Embryonic facial prominence (tissue), 1 donor: Measurements from ENCODE around the gene ZNF474.

Source experiments
- DNase-seq: peaks from one replicate; pipeline ENCODE4 v3.0.0-alpha.2; 2016; ENCODE audit errors: extremely low spot score

The ZNF474 gene

DNA sequence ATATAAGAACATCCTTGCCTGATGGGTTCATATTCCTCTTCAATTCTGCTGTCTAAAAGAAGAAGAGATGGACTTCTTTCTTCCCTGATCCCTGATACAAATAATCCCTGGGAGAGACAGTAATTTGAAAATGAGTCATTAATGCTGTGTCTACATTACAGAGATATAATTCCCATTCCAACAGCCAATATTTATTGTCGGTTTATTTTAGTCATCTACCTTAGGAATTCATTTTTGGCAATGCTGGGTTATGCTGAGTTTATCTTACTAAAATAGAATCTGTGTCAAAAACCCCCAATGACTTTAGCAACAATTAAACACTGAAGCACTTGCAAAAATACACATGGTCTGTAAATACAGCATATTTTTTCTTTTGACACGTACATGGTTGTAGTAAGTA lies 23.9 kb downstream of the ZNF474 start:
- no peak for DNase-seq

DNA sequence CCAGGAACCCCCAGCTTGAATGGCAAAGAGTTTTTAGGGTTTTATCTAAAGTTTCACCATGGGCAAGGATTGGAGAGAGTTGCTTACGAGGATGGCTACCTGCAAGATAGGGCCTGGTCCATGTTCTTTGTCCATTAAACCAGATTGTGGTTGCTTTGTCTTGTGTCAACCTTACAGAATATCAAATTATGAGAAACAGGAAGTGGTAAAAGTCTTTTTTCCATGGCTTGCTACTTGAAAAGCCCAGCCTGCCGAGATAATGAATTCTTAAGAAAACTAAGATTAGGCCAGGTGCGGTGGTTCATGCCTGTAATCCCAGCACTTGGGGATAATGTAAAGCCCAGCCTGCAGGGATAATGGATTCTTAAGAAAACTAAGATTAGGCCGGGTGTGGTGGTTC lies 24.4 kb downstream of the ZNF474 start:
- DNase-seq = no peak

DNA sequence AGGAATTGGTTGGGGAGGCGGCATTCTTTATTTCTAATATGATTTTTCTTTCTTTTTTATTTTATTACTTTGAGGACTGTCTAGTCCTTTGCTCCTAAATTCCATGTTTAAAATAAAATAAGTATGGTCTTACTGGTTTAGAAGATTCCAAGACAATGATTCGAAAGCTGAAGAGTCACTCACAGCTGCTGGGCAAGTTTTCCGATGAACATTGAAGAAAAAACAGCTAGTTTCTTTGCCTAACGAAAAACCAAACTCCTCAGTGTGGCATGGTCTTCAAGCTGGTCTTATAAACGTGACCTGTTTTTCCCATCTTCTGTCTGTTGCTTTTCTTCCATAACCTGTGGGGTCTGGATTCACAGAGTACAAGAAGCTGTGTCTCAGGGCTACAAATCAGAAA lies 25.1 kb downstream of the ZNF474 start:
- no peak for DNase-seq

DNA sequence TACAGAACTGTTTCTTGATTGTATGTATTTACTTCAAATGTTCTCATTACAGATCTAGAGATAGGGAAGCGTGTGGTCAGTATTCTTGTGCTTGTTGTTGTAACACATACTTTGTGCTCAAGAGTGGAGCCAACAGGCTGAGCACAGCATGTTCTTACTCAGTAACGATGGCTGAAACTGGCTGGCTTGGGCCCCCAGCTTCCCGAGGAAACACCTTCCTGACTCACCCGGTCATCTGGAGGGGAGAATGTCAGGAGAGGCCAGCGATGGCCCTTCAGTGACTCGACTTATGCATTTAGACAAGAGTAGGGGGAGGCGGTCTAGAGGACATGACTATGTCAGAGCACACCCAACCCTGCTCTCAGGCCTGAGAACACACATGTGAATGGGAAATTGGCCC lies 25.6 kb downstream of the ZNF474 start:
- no peak for DNase-seq

DNA sequence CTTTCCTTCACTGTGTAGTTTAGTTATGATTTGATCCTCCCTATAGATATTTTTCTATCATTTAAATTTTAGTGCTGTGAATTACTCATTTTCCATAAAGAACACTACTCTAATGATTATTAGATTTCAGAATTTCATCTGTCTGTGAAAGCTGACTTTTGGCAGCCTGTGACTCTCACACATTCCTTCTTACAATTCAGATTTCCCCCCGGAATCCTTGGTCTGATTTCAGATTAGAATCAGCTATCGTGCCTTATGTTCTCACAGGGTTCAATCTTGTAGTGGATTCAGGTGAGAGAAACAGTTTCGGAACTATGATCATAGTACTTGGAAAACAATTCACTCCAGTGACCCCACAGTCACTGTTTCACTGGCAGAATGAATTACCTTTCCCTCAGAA lies 26.2 kb downstream of the ZNF474 start:
- DNase-seq = no peak

DNA sequence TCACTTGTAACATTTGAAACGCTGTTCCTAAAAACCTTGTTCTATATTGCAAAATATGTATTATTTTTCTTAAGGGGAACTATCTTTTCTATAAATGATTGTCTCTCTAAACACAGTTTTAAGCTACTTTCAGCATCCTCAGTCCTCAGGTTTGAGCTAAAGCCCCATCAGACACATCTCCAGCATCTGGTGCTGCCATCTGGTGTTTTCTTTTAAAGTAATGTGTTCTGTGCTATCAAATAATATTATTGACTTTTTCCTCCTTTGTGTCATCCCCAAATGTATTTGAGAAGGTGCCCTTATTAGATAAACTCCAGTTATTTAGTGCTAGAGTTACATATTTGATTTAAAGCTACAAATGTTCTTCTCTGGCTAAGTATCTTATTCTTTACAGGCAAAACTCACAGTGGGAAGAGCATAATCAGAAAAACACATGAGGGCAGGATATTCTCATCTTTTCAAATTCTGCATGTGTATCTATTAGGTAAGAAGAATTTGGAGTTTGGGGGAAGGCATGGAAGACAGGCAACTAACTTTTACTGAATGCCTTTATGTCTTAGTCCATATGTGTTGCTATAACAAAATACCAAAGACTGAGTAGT lies 27.5 kb downstream of the ZNF474 start:
- DNase-seq = peak; percentile 54

DNA sequence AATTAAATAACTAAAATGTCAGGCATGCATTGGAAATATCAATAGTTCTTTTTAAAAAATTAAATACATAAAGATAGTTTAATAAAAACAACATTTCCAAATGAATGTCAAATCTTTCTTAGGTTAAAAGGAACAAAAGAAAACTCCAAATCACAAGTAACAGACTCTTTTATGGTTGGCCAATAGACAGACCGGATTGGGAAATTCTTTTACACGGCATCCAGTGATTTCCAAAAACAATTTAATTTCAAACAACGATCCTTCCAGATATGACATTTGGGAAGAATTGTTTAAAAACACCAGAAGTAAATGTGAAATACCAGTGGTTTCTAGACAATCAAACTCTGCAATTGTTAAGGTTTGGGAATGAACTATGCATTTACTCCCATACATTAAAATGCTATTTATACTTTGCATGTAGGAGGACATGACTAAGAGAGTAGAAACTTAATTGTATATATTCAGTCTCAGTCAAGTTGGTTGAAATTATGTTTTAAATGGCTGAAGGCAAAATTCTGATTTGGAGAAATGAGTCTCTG lies 32.8 kb downstream of the ZNF474 start:
- DNase-seq = no peak

DNA sequence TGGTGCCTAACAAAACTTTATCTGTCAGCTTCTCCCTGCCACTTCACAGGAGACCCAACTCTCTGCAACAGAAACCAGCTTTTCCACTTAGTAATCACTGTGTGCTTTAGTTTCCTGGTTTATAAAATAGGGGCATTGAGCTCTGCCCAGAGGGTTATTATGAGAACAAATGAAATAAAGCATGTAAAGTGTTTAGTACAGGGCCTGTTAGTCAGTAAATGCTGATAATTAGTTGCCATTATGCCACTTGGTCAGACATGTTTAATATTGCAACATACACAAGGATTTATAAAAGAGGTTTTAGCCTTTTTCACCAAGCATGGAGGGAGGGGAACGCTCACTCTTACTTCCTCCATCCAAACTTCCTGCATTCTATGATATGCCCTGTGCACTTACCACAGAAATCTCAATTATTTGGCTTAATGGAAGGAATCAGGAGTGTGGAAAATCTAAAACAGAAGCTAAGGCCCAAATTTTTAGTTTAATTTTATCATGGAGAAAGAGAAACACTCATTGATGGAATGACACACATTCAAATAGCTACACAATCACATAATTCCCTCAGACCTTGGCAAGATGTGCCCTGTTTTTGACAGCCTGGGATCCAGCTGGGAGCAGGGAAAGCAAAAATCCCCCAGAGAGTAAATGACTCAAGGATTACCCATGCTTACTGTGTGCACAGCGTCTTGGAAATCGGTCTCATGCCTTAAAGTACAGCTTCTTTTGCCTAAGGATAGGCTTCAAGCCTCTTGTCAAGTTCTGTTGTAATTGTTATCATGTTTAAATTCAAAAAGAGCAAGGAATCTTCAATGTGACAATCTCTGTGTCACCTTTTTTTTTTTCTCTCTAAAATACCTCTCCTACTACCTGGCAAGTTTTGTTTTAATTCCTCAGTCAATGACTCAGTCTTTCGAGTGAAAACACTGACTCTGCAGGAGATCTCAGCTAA lies 34.0 kb downstream of the ZNF474 start:
- no peak for DNase-seq

DNA sequence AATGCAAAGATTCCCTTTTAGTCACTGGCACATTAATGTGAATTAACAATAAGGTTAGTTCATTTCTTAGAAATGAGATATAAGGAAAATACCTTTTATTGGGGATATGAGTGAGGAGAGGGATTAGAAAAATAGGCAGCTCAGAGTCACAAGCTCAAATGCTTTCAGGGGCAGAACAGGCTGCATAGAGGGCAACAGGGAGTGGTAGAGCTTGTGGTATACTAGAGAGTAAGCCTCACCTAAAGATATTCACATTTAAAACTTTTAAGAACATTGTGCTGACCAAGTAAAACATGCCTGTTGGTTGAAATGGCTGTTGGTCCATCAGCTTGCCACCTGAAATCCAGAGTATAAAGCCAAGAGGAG lies 34.7 kb downstream of the ZNF474 start:
- DNase-seq = no peak

DNA sequence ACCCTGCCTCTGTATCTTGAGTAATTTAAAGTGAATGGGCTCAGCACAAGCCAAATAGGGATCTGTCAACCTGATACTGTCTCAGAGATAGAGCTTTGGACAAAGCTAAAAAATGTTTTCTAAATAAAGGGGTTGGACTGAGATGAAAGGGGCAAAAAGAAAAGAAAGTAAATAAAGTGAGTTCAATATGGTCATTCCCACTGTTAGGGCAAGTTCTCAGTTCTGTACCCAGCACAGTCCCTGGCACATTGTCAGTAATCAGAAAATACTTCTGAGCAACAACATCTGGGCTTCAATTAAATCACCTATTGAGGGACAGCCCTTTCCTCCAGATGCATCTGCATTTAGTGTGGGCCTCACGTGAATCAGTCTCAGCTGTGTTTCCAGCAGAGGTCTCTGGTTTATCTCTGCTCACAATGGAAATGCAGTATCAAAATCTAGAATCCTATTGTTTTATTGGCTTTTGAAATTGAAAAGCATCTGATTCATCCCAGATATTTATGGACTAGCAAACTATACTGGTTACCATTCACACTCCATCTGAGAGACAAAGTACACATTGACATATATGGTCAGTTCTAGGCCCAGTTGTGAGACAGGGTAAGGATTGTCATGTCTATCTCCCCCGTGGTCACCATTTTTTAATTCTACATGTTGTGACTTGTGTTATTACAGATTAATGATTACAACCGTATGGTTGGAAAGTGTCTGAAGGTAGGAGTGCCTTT lies 35.6 kb downstream of the ZNF474 start:
- DNase-seq = no peak

DNA sequence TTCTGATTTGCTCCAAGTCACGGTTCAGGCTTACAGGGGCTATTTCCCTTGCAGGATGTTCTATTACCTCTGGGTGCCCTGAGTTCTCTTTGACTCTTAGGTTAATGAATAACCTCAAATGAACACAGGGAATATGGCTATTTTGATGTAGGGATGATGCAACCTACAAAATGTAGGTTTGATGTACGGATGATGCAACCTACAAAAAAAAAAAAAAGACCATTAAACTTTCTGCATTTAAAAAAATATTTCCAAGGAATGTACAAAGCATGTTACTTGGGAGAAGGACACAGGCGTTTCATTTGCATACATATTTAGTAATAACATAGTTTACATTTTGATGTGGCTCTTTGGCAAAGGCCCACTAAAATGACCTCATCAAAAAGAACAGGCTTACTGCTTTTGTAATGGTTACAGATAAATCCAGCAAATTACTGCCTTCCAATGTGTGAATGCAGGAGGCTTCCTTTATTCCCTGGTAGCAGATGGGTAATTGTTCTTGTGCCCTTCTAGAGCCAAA lies 36.3 kb downstream of the ZNF474 start:
- DNase-seq = no peak

DNA sequence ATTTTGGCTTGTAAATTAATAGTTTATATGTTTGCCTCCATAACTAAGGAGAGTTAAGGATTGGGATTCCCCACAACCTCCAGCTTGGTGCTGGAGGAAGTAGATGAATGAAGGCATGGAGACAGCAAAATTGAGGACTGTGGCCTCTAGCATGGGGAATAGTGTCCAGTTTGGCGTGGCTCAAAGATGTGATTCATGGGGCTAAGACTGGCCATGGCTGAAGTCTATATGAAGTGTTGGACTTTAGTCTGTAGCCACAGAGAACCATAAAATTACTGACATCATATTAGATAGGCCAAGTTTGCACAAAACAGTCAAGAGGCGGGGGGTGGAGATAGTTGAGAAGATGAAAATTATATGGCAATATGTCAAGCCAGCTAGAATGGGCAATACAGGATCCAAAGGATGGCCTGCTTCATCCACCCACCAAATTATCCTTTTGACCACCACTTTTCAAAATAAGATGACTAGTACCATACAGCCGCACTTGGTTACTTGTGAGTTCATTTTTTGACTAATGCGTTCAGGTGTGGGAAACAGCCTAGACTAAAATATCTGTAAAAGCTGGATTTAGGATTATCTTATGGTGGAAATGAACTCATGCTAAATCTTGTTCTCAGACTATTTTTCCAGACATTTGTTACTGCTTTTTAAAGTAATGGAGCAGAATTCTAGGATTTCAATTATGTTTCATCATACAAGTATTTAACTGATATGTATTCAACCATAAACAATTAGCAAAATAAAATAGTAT lies 40.2 kb downstream of the ZNF474 start:
- no peak for DNase-seq

DNA sequence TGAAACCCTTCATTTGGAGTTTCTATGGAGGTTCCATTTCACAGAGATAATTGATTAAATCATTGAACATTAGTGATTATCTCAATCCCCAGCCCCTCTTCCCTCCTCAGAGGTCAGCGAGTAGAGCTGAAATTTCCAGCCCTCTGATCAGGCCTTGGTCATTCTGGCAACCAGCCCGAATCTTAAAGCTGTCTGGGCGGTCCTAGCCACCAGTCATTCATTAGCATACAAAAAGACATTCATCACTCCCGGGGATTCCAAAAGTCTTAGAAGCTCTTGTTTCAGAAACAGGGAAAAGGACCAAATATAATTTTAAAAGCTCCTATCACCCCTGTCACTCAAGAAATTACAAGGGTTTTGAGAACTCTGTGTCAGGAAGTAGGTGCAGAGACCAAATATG lies 41.3 kb downstream of the ZNF474 start:
- DNase-seq = no peak

DNA sequence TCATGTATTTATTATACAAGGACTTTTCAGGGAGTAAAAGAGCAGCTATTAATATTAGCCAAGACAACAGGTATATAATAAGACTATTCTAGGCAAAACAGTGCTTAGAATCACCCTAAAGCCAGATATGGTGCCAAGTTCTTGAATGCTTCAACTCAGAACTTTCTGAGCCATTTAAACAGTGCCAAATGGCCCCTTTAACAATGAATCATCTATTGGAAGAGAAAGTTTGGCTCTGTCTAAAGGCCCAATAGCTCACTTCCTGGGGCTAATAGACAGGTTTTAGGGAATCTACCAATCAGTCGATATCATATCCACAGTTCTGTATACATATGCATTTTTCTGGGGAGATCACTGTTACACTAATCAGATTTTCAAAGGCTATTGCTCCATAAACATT lies 42.9 kb downstream of the ZNF474 start:
- no peak for DNase-seq

DNA sequence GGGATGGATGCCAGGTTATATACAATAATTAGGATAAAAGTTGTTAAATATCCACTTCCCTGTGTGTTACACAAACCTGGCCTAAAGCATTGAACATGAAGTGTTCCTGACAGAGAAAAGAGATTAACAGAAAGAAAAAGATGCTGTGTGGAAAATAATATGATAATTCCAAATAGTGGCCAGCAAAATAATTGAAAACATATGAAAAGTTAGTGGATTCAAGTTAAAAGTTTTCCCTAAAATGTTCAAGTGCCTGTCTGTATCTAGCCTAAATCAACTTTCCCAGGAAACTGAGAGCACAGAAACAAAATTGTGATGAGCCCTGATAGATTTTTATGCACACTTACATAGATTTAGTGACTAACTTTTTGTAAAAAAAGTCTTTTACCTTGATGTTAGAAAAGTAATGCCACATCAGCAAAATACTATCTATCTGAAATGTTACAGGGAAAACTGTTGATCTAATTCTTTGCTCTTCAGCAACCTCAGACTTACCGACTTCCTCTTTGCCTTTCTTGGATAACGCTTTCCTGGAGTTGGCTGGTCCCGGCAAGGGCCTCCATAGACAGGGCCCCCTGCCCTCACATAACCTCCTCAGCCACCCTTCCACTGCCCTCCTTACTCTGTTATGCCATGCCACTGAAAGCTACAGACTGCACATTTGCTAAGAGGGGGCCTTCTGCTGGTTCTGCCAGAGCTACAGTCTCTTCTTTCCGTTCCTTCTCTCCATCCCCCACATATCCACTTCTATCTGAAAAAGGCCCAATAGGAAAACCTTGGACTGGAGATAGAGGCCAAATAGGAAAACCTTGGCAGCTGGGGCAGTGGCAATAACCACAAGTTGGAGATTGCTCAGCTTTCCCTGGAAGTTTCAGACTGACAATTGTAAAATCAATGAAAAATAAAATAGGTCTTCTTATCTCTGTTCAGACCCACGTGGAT lies 44.4 kb downstream of the ZNF474 start:
- DNase-seq = no peak

DNA sequence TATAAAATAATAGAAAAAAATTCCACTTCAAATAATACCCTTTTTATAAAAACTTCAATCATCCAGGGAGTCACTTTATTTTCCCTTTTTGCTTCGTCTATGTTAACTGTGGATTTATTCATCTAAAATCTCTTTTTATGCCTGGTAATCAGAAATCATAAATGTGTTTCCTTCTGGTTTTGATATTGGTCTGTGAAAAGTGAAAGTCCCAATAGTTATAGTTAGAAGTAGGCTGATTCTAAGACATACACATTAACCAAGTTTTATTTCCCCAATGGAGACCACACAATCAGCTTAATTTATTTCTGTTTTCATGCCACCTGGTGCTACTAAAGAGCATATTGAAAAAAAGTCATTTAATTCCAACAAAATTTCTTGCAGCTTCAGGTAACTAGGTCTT lies 45.7 kb downstream of the ZNF474 start:
- no peak for DNase-seq

DNA sequence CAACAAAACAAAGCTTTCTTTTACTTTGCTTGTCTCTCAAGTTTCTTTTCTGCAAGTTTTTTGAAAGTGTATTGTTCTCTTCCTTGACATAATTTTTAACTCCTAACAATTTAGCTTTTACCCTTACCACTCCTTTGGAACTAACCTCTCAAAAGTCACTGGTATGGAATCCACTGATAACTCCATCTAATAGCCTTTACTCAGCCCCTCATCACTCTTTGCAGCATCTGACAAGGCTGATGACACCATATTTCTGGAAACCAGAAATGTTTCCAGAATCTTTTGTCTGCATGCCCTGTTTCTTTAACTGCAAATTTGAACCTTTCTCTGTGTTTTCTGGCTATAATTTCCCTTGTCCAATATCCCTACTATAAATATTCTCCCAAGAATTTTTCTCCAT lies 46.5 kb downstream of the ZNF474 start:
- DNase-seq = no peak

DNA sequence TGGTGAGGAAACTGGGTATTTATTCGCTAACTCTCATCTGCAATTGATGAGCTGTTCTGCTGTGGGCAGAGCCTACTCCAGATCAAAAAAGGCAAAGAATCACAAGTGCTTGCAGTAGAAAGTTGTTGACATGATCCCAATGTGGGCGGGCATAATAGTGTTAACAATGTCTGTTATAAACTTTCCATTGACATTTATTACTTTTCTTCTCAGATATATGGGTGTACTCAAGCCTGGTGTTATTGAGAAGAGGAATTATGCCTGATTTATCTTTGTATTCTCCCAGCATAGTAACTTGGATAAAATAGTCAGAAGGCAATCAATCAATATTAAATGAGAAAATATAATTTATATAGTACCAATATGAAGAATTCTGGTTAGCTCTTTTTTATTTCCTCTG lies 47.8 kb downstream of the ZNF474 start:
- no peak for DNase-seq

DNA sequence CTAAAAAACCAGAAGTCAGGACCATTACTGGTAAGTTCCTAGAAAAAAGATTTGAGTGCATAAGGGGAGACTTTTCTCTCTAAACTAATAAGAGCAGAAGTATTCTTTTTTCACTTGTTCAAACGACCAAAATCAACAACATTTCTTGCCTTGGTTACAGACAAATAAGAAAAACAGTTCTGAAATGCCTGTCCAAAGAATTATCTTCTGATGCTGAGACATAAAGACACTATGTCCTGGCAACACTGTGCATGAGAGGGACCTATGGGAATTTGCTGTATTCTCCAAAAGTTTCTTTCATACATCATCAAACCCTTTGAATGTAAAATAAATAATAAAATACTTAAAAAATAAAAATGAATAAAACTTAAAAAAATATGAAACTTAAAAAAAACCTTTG lies 50.4 kb downstream of the ZNF474 start:
- no peak for DNase-seq

DNA sequence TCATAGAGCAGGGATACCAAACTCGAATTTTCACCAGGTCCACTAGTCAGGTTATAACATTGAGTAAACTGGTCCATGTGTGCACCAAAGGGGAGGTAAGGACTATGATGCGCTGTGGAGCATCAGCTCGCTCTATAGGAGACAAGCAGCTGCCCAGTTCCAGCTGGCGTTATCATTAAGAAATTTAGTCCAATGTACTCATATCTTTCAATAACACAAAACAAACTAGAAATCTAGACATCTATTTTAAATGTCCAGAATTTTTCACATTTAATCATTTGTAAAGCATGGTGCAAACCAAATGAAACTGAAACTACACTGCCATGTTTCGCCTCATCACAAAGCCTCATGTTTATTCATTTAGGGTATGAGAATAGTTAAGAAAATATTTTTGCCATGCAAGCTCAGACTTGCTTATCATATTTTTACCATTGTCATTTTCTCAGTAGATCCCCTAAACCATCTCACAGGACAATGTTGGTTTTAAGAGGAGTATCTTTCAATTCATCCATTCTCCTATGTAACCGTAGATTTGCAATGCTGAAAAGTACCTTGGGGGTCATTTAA lies 50.9 kb downstream of the ZNF474 start:
- no peak for DNase-seq
